GM12878 (cell line): ENCODE results near the gene ODC1. TPM values are rescaled to one million over a fixed set of nuclear protein-coding genes. Genes with fewer than 3 reads are reported as not detected.

Experiments
- ATAC-seq: fragments of 200-7000 bp; cut with Tn5 transposase; 3 replicates; pipeline ENCODE4 v1.9.1; 2020; ENCODE audit warnings: mild to moderate bottlenecking, moderate library complexity
- BruUV-seq: library from RNA; stranded (reverse); fragments of 400-500 nt; replicated peaks from 2 replicates; lab custom pipeline; 2021; lab: Mats Ljungman, UMichigan
- CTCF ChIA-PET: fragments of 300-600 bp; sonication (Branson Sonifier 250); formaldehyde crosslinking; extraction: SDS; loops from one replicate; lab custom pipeline; 2021; ENCODE audit warnings: inconsistent platforms; lab: Yijun Ruan, JAX
- POLR2A ChIA-PET: fragments of 350-600 bp; formaldehyde crosslinking; extraction: SDS; loops from one replicate; lab custom pipeline; 2021; ENCODE audit warnings: inconsistent platforms; lab: Charles Lee
- RAD21 ChIA-PET: fragments of 300-600 bp; sonication (Branson Sonifier 250); formaldehyde crosslinking; loops from one replicate; lab custom pipeline; 2023; ENCODE audit warnings: antibody characterized with exemption; ENCODE audit not compliant: unreplicated experiment; lab: Charles Lee
- SMC1A ChIA-PET: fragments of 300-600 bp; sonication (Branson Sonifier 250); formaldehyde crosslinking; loops from one replicate; lab custom pipeline; 2023; ENCODE audit not compliant: unreplicated experiment, uncharacterized antibody; lab: Charles Lee
- DNase-seq: peaks from one replicate; pipeline ENCODE4 v3.0.0-alpha.2; 2011; ENCODE audit warnings: low read depth, low spot score
- FAIRE-seq: peaks from 3 replicates; lab custom pipeline; 2011; peaks lifted over from hg19 to GRCh38; lab: Jason Lieb, UNC
- H2AFZ ChIP-seq: 2 replicates; pipeline ENCODE4 v1.6.0; 2011; ENCODE audit warnings: low read depth, low read length, control low read depth; ENCODE audit not compliant: control insufficient read depth
- H3K27ac ChIP-seq: 2 replicates; pipeline ENCODE4 v1.5.1; 2011; ENCODE audit warnings: control low read depth; ENCODE audit not compliant: control insufficient read depth, insufficient read depth
- H3K27me3 ChIP-seq, 2 experiments: replicated peaks in 1 of 2; 2 replicates each; pipeline versions ENCODE4 v1.6.0 to v1.6.1; 2011; ENCODE audit warnings: low read length in 1 of 2; ENCODE audit not compliant: control insufficient read depth in 2 of 2, insufficient read depth in 2 of 2
- H3K36me3 ChIP-seq, 2 experiments: 2 replicates each; pipeline ENCODE4 v1.5.1; 2011; ENCODE audit warnings: low read length in 1 of 2; ENCODE audit not compliant: control insufficient read depth in 2 of 2, insufficient read depth in 2 of 2
- H3K4me1 ChIP-seq: 2 replicates; pipeline ENCODE4 v1.6.1; 2011; ENCODE audit warnings: mild to moderate bottlenecking, low read length, moderate library complexity, mixed read lengths; ENCODE audit not compliant: control insufficient read depth, insufficient read depth
- H3K4me2 ChIP-seq: 2 replicates; pipeline ENCODE4 v1.6.0; 2011; ENCODE audit warnings: control low read depth; ENCODE audit not compliant: control insufficient read depth, insufficient read depth
- H3K4me3 ChIP-seq: fragments of 200-600 bp; sonication (generic); 2 replicates; pipeline ENCODE4 v1.5.1; 2016
- H3K79me2 ChIP-seq: 2 replicates; pipeline ENCODE4 v1.6.0; 2011; ENCODE audit warnings: low read length; ENCODE audit not compliant: control insufficient read depth, insufficient read depth
- H3K9ac ChIP-seq: 2 replicates; pipeline ENCODE4 v1.8.0; 2011; ENCODE audit warnings: low read length, control low read depth, mixed read lengths; ENCODE audit not compliant: control insufficient read depth, insufficient read depth
- H3K9me3 ChIP-seq: replicated peaks from 3 replicates; pipeline ENCODE4 v1.5.1; 2011; ENCODE audit warnings: mild to moderate bottlenecking, low read length; ENCODE audit not compliant: control insufficient read depth, insufficient read depth
- H4K20me1 ChIP-seq: 2 replicates; pipeline ENCODE4 v1.6.0; 2011; ENCODE audit not compliant: control insufficient read depth, insufficient read depth
- BMI1 ChIP-seq: fragments of 450-650 bp; IDR thresholded peaks from 2 replicates; pipeline ENCODE4 v1.6.1; 2016; ENCODE audit warnings: mild to moderate bottlenecking, moderate library complexity, borderline replicate concordance
- CTCF ChIP-seq, 3 experiments: IDR thresholded peaks in 2 of 3; conservative IDR thresholded peaks in 1 of 3; 2 replicates each; pipeline ENCODE4 v1.5.1; 2011; ENCODE audit warnings: low read depth in 3 of 3, low read length in 3 of 3, mild to moderate bottlenecking in 3 of 3, control low read depth in 2 of 3, moderate library complexity in 2 of 3, inconsistent platforms in 1 of 3, mixed read lengths in 1 of 3; ENCODE audit not compliant: control insufficient read depth in 2 of 3, insufficient read depth in 1 of 3; ENCODE audit errors: extremely low read depth in 1 of 3
- ETV6 ChIP-seq, 2 experiments: fragments of 450-650 bp in 1 of 2; IDR thresholded peaks in 1 of 2; conservative IDR thresholded peaks in 1 of 2; 2 replicates each; pipeline ENCODE4 v1.6.1; 2014; ENCODE audit warnings: antibody characterized with exemption in 1 of 2, borderline replicate concordance in 1 of 2, low read depth in 1 of 2, mild to moderate bottlenecking in 1 of 2, moderate library complexity in 1 of 2
- HCFC1 ChIP-seq: fragments of 150-350 bp; IDR thresholded peaks from 2 replicates; pipeline ENCODE4 v1.6.1; 2014; ENCODE audit warnings: low read length
- JUNB ChIP-seq: IDR thresholded peaks from 2 replicates; pipeline ENCODE4 v1.6.1; 2016; ENCODE audit warnings: antibody characterized with exemption, mild to moderate bottlenecking
- KDM1A ChIP-seq: fragments of 200-600 bp; sonication (generic); IDR thresholded peaks from 2 replicates; pipeline ENCODE4 v1.6.1; 2016; ENCODE audit warnings: borderline replicate concordance
- LARP7 ChIP-seq: fragments of 450-650 bp; IDR thresholded peaks from 2 replicates; pipeline ENCODE4 v1.6.1; 2017; ENCODE audit warnings: mild to moderate bottlenecking
- POU2F2 ChIP-seq: IDR thresholded peaks from 3 replicates; pipeline ENCODE4 v1.6.1; 2011; ENCODE audit warnings: low read depth, mild to moderate bottlenecking, low read length, borderline replicate concordance
- REST ChIP-seq: IDR thresholded peaks from 2 replicates; pipeline ENCODE4 v1.6.1; 2012; ENCODE audit warnings: mild to moderate bottlenecking, low read depth, low read length
- SIX5 ChIP-seq: IDR thresholded peaks from 2 replicates; pipeline ENCODE4 v1.6.1; 2011; ENCODE audit warnings: mild to moderate bottlenecking, low read depth, low read length, moderate library complexity; ENCODE audit not compliant: severe bottlenecking
- SMC3 ChIP-seq: IDR thresholded peaks from 2 replicates; pipeline ENCODE4 v1.6.1; 2011; ENCODE audit warnings: low read length, improper control_type of control experiment, borderline replicate concordance
- TCF3 ChIP-seq: IDR thresholded peaks from 2 replicates; pipeline ENCODE4 v1.6.1; 2012; ENCODE audit warnings: low read depth, mild to moderate bottlenecking, low read length, borderline replicate concordance; ENCODE audit not compliant: insufficient read depth
- WGBS: methylation state at CpG from one replicate; pipeline ENCODE4 v1.1.6; 2016; ENCODE audit warnings: low lambda C conversion rate; ENCODE audit not compliant: insufficient replicate concordance, insufficient coverage; ENCODE audit errors: missing lambda C conversion rate; 5-methylcytosine and 5-hydroxymethylcytosine counted together
- in situ Hi-C: fragments of 300-500 bp; cut with MboI; formaldehyde crosslinking; loops from 9 replicates; pipeline ENCODE4 v1.14.3; 2018; ENCODE audit warnings: mixed read lengths
- intact Hi-C: fragments of 100-400 bp; cut with micrococcal nuclease; formaldehyde crosslinking; loops from one replicate; pipeline ENCODE4 v1.14.2; 2022; ENCODE audit not compliant: unreplicated experiment
- polyA plus RNA-seq, 11 experiments: library from polyadenylated mRNA; depleted of rRNA in 4 of 11; unstranded in 6 of 11; stranded (reverse) in 5 of 11; fragments of >200 nt; fragmentation: Nextera tagmentation in 4 of 11; fragmentation: Illumina TruSeq in 1 of 11; extraction: Ambion mirVana in 4 of 11; extraction: Trizol in 1 of 11; gene quantifications; 1 replicate in 1 of 11; 2 replicates in 10 of 11; pipeline versions ENCODE4 v1.2.1 to v1.2.3, GENCODE V29; 2011 to 2016; ENCODE audit warnings: inconsistent platforms in 2 of 11, missing spikeins in 2 of 11, low read depth in 1 of 11
- total RNA-seq, 4 experiments: library from RNA; depleted of rRNA in 3 of 4; stranded (reverse); fragments of >200 nt in 3 of 4; fragmentation: Illumina TruSeq in 1 of 4; extraction: Trizol in 1 of 4; gene quantifications; 2 replicates each; pipeline versions ENCODE4 v1.2.1 to v1.2.3, GENCODE V29; 2013 to 2021

ODC1 gene
- total and polyA plus RNA-seq, 10 of the 15 experiments (the other 5 are each of a cell fraction or from before 2014, with no cell fraction given) = 68.5 to 441 (median 340) TPM

- no peak for TF ChIP-seq TCF3
- no peak for TF ChIP-seq SMC3
- TF ChIP-seq HCFC1 = no peak
- no peak for TF ChIP-seq SIX5
Observed at GRCh38 chr2:10481055-10481665, 33.0 kb upstream of the ODC1 start (continued).

- Histone ChIP-seq H3K36me3 (no peaks in the 10 kb centered on the region), H3K4me1 (no peaks in the 10 kb centered on the region), H2AFZ (no peak overlapping the region), H3K79me2 (no peaks in the 10 kb centered on the region), H3K27me3 (peaks cover 0 to 2% of the 10 kb centered on the region in 2 experiments; a peak in 1 of 4 replicates), H3K9ac (no peak overlapping the region), H3K4me2 (no peak overlapping the region), H4K20me1 (no peaks in the 10 kb centered on the region), H3K4me3 (no peak overlapping the region), H3K9me3 (no peaks in the 10 kb centered on the region), H3K27ac (no peak overlapping the region)
- FAIRE-seq (no peak), ATAC-seq (no peak), DNase-seq (no peak)
- WGBS = 0% methylated on average over 2 of the region's 2 CpGs
- in situ Hi-C loops = no loop called here
- CTCF ChIA-PET = interaction anchor here (1.0 kb wide), 1 partner anchor 420 kb away, joined by 3 read pairs; no protein-coding TSS in a partner anchor
- no peak for TF ChIP-seq CTCF (IDR thresholded peaks at IDR 0.05 in 2 of 3, conservative IDR thresholded peaks at IDR 0.05 in 1 of 3; ENCODE audit: control insufficient read depth in 2 of 3, extremely low read depth in 1 of 3, insufficient read depth in 1 of 3, low read depth in 3 of 3, low read length in 3 of 3)
- TF ChIP-seq BMI1 = no peak
- no peak for TF ChIP-seq JUNB
- no peak for TF ChIP-seq POU2F2
- TF ChIP-seq ETV6 (conservative IDR thresholded peaks at IDR 0.05 in 1 of 2, IDR thresholded peaks at IDR 0.05 in 1 of 2; ENCODE audit: borderline replicate concordance in 1 of 2, low read depth in 1 of 2) = no peak
- no peak for TF ChIP-seq REST
- no peak for TF ChIP-seq KDM1A
- no peak for TF ChIP-seq LARP7
- no TSS peak for BruUV-seq
- intact Hi-C loops = no loop called here
- POLR2A ChIA-PET = no interaction called here
- RAD21 ChIA-PET = no interaction called here
- SMC1A ChIA-PET = no interaction called here
Observed at GRCh38 chr2:10480359-10480949, 32.3 kb upstream of the ODC1 start.
